Breast epithelium (tissue), 3 donors: Measurements from ENCODE around the gene PRR9.

Experiments
- POLR2AphosphoS5 ChIP-seq, 3 donors: sonication (generic); formaldehyde crosslinking; IDR thresholded peaks; one replicate each; pipeline ENCODE4 v1.6.1; 2017; ENCODE audit warnings: antibody characterized with exemption in 3 of 3
- TF ChIP-seq, protein P1 (sequence below), 3 donors: fragments of 450-650 bp; IDR thresholded peaks; one replicate each; pipeline ENCODE4 v1.5.1; 2016 to 2017; ENCODE audit warnings: antibody characterized with exemption in 3 of 3, mild to moderate bottlenecking in 3 of 3, moderate library complexity in 3 of 3

DNA sequence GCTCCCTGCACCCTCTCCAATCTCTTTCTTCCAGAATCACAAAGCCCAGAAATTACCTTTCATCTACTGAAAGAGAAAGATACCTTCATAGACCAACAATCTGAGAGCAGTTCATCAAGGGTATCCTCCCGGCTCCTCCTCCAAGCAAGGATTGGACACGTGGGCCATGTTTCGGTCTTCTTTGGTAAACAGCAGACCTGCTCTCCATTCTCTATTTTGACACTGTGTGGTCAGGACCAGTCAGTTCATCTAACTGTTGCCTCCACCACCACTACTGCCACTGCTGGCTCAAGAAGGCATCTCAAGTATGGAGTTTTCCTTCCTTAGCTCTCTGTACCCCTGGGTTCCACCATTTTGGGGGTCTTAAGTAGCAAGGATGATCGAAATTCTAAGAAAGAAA lies 22.2 kb upstream of the PRR9 start:
- TF ChIP-seq, protein P1, sequence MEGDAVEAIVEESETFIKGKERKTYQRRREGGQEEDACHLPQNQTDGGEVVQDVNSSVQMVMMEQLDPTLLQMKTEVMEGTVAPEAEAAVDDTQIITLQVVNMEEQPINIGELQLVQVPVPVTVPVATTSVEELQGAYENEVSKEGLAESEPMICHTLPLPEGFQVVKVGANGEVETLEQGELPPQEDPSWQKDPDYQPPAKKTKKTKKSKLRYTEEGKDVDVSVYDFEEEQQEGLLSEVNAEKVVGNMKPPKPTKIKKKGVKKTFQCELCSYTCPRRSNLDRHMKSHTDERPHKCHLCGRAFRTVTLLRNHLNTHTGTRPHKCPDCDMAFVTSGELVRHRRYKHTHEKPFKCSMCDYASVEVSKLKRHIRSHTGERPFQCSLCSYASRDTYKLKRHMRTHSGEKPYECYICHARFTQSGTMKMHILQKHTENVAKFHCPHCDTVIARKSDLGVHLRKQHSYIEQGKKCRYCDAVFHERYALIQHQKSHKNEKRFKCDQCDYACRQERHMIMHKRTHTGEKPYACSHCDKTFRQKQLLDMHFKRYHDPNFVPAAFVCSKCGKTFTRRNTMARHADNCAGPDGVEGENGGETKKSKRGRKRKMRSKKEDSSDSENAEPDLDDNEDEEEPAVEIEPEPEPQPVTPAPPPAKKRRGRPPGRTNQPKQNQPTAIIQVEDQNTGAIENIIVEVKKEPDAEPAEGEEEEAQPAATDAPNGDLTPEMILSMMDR (IDR thresholded peaks at IDR 0.05), result no peak
- no peak for TF ChIP-seq POLR2AphosphoS5 (IDR thresholded peaks at IDR 0.05)
